Vagina (tissue), 2 donors: ENCODE data around the gene GRIK4.

Experiments used
- CTCF ChIP-seq, 3 experiments: fragments of 450-650 bp in 2 of 3; fragments of 200-600 bp in 1 of 3; sonication (generic) in 1 of 3; IDR thresholded peaks; one replicate each; pipeline ENCODE4 v1.5.1; 2017 to 2019; ENCODE audit warnings: antibody characterized with exemption in 3 of 3, mild to moderate bottlenecking in 2 of 3, moderate library complexity in 2 of 3
- POLR2AphosphoS5 ChIP-seq, 2 donors: sonication (generic); formaldehyde crosslinking; IDR thresholded peaks; one replicate each; pipeline ENCODE4 v1.9.0; 2017; ENCODE audit warnings: antibody characterized with exemption in 2 of 2, mild to moderate bottlenecking in 2 of 2, low read depth in 1 of 2; ENCODE audit not compliant: insufficient read depth in 1 of 2

DNA sequence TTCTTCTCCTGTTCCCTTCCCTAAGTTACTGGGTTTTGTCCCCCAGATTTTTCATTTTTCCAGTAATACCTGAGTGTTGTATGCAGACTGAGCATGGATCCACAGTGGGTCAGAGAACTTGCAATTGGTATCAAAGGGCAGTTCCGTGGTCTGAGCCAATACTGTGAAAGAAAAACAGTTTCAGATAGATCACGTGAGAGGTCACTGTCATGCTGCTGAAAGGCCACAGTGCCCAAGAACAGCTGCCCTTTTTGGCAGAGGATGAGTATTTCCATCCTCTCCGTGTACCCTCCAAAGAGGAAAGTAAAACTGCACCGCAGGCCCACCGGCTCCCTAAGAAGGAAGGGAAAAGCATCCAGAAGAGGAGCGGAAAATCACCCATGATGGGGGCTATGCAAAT lies 439.3 kb downstream of the GRIK4 start:
- TF ChIP-seq CTCF (IDR thresholded peaks at IDR 0.05) (no peak), POLR2AphosphoS5 (IDR thresholded peaks at IDR 0.05; ENCODE audit: insufficient read depth in 1 of 2, low read depth in 1 of 2) (no peak)
